Lower leg skin (tissue), 4 donors: ENCODE measurements around the gene ARHGAP15. TPM values are rescaled to one million over a fixed set of nuclear protein-coding genes. Genes with fewer than 3 reads are reported as not detected.

Experiments
- DNase-seq, 2 donors: peaks; one replicate each; pipeline ENCODE4 v3.0.0-alpha.2; 2019; ENCODE audit warnings: low spot score in 2 of 2
- H3K4me3 ChIP-seq: fragments of 200-600 bp; sonication (generic); 2 replicates; pipeline ENCODE4 v1.5.1; 2017; ENCODE audit warnings: mild to moderate bottlenecking, low read depth; ENCODE audit not compliant: poor library complexity, severe bottlenecking
- CTCF ChIP-seq, 3 donors: fragments of 450-650 bp; IDR thresholded peaks; one replicate each; pipeline ENCODE4 v1.5.1; 2016; ENCODE audit warnings: antibody characterized with exemption in 3 of 3, mild to moderate bottlenecking in 3 of 3, moderate library complexity in 2 of 3
- POLR2A ChIP-seq, 2 donors: fragments of 450-650 bp; IDR thresholded peaks; one replicate each; pipeline ENCODE4 v1.6.1; 2016 to 2017; ENCODE audit warnings: antibody characterized with exemption in 2 of 2, mild to moderate bottlenecking in 1 of 2, moderate library complexity in 1 of 2
- WGBS, 2 donors: methylation state at CpG; one replicate each; pipeline ENCODE4 v1.1.5; 2018; 5-methylcytosine and 5-hydroxymethylcytosine counted together
- intact Hi-C: fragments of 100-400 bp; cut with DNase I; formaldehyde crosslinking; loops from one replicate; pipeline ENCODE4 v1.15.0; 2023; ENCODE audit warnings: low total_unique reads
- total RNA-seq, 4 donors: library from RNA; depleted of rRNA; stranded (reverse); fragments of >200 nt; gene quantifications; one replicate each; pipeline ENCODE4 v1.1.0, GENCODE V29; 2016

ARHGAP15 gene
- total RNA-seq, 4 donors from 2014 or later = 1.1 to 4.6 (median 2.4) TPM

GRCh38 chr2:143808166-143808565 lies 678.9 kb downstream of the ARHGAP15 start:
- TF ChIP-seq POLR2A (IDR thresholded peaks at IDR 0.05) (no peak), CTCF (IDR thresholded peaks at IDR 0.05) (no peak)
- H3K4me3 ChIP-seq = no peak overlapping the region
- intact Hi-C loops = no loop called here
- 85 to 91% methylated on average over 1 of the region's 1 CpG for whole genome bisulfite sequencing, 2 donors
- DNase-seq = no peak

- WGBS, 2 donors = 61 to 62% methylated on average over 4 of the region's 4 CpGs
- intact Hi-C loops = no loop called here
- no peak for DNase-seq
These were observed 685.9 kb downstream of the ARHGAP15 start for GRCh38 chr2:143815082-143815481.

GRCh38 chr2:143816916-143817315 lies 687.7 kb downstream of the ARHGAP15 start:
- no peak for DNase-seq
- WGBS, 2 donors = 63 to 66% methylated on average over 3 of the region's 3 CpGs
- intact Hi-C loops = no loop called here
- TF ChIP-seq CTCF (IDR thresholded peaks at IDR 0.05) (no peak), POLR2A (IDR thresholded peaks at IDR 0.05) (no peak)
- no peak overlapping the region for H3K4me3 ChIP-seq

More at GRCh38 chr2:143815082-143815481, 685.9 kb downstream of the ARHGAP15 start:
- H3K4me3 ChIP-seq = no peak overlapping the region
- no peak for TF ChIP-seq POLR2A (IDR thresholded peaks at IDR 0.05)
